Osteocyte (in vitro differentiated cells): ENCODE results near the gene ANGEL2. TPM values are rescaled to one million over a fixed set of nuclear protein-coding genes. Genes with fewer than 3 reads are reported as not detected.

Experiments
- DNase-seq: peaks from one replicate; pipeline ENCODE4 v3.0.0; 2021; ENCODE audit warnings: mixed read lengths; ENCODE audit not compliant: unreplicated experiment; ENCODE audit errors: extremely low spot score
- H3K27ac Mint-ChIP-seq: one replicate; pipeline ENCODE4 v1.8.0; 2021; ENCODE audit warnings: mild to moderate bottlenecking, mixed read lengths; ENCODE audit not compliant: unreplicated experiment
- H3K27me3 Mint-ChIP-seq: one replicate; pipeline ENCODE4 v1.8.0; 2021; ENCODE audit warnings: mixed read lengths; ENCODE audit not compliant: unreplicated experiment
- H3K36me3 Mint-ChIP-seq: one replicate; pipeline ENCODE4 v1.8.0; 2021; ENCODE audit warnings: mixed read lengths; ENCODE audit not compliant: unreplicated experiment
- H3K4me1 Mint-ChIP-seq: one replicate; pipeline ENCODE4 v1.8.0; 2021; ENCODE audit warnings: mixed read lengths; ENCODE audit not compliant: unreplicated experiment
- H3K4me3 Mint-ChIP-seq: one replicate; pipeline ENCODE4 v1.8.0; 2021; ENCODE audit warnings: mild to moderate bottlenecking, moderate library complexity, mixed read lengths; ENCODE audit not compliant: unreplicated experiment
- H3K9me3 Mint-ChIP-seq: one replicate; pipeline ENCODE4 v1.8.0; 2021; ENCODE audit warnings: mixed read lengths; ENCODE audit not compliant: unreplicated experiment
- total RNA-seq: library from RNA; stranded (reverse); gene quantifications from 2 replicates; pipeline ENCODE4 v1.2.1, GENCODE V29; 2021
- TF ChIP-seq, protein P1 (sequence below): fragments of 200-600 bp; sonication (generic); IDR thresholded peaks from 2 replicates; pipeline ENCODE4 v1.5.0; 2021; ENCODE audit warnings: antibody characterized with exemption, mild to moderate bottlenecking, moderate library complexity

ANGEL2 gene
- total RNA-seq, 1 donor from 2014 or later: 34.7 TPM

DNA sequence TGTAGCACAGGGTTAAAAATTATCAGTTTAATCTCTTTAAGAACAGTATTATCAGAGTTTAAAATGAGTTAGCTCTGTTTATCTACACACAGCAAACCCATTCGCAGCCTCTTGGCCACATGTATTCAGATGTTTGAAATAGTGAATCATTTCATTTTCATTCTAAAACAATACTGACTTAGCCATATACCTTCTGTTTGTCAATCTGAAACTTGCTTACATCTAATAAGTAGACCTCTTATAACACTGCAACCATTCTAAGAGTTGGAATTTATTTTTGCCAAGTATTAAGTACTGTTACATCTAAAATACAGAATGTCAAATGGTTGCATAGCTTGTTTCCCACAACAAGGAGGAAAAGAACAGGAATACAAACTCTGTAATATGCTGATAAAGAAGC, 25.4 kb downstream of the ANGEL2 start:
- H3K36me3 Mint-ChIP-seq: peaks cover 23% of the 10 kb centered on the region
- H3K4me1 Mint-ChIP-seq: no peaks in the 10 kb centered on the region
- no peaks in the 10 kb centered on the region for H3K9me3 Mint-ChIP-seq

GRCh38 chr1:212987702-212988322, 27.9 kb downstream of the ANGEL2 start:
- Mint-ChIP-seq H3K9me3 (no peaks in the 10 kb centered on the region), H3K4me3 (no peak overlapping the region), H3K27ac (no peak overlapping the region), H3K36me3 (peaks cover 20% of the 10 kb centered on the region), H3K4me1 (no peaks in the 10 kb centered on the region), H3K27me3 (no peaks in the 10 kb centered on the region)
- TF ChIP-seq, protein P1, sequence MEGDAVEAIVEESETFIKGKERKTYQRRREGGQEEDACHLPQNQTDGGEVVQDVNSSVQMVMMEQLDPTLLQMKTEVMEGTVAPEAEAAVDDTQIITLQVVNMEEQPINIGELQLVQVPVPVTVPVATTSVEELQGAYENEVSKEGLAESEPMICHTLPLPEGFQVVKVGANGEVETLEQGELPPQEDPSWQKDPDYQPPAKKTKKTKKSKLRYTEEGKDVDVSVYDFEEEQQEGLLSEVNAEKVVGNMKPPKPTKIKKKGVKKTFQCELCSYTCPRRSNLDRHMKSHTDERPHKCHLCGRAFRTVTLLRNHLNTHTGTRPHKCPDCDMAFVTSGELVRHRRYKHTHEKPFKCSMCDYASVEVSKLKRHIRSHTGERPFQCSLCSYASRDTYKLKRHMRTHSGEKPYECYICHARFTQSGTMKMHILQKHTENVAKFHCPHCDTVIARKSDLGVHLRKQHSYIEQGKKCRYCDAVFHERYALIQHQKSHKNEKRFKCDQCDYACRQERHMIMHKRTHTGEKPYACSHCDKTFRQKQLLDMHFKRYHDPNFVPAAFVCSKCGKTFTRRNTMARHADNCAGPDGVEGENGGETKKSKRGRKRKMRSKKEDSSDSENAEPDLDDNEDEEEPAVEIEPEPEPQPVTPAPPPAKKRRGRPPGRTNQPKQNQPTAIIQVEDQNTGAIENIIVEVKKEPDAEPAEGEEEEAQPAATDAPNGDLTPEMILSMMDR: no peak
- DNase-seq: no peak

More for the DNA sequence above, 25.4 kb downstream of the ANGEL2 start:
- no peak overlapping the region for H3K27ac Mint-ChIP-seq
- no peak for DNase-seq
- H3K4me3 Mint-ChIP-seq: no peak overlapping the region
- H3K27me3 Mint-ChIP-seq: no peaks in the 10 kb centered on the region
- TF ChIP-seq, protein P1: no peak

- Mint-ChIP-seq H3K27me3 (no peaks in the 10 kb centered on the region), H3K4me1 (peaks cover 3% of the 10 kb centered on the region), H3K36me3 (peaks cover 13% of the 10 kb centered on the region), H3K4me3 (no peak overlapping the region), H3K27ac (no peak overlapping the region), H3K9me3 (no peaks in the 10 kb centered on the region)
- no peak for DNase-seq
- TF ChIP-seq, protein P1: no peak
Measured at GRCh38 chr1:212986551-212986950, 29.1 kb downstream of the ANGEL2 start.

GRCh38 chr1:212984522-212985291, 31.0 kb downstream of the ANGEL2 start:
- TF ChIP-seq, protein P1: no peak
- no peak overlapping the region for H3K4me3 Mint-ChIP-seq
- peaks cover 4% of the 10 kb centered on the region for H3K4me1 Mint-ChIP-seq
- no peaks in the 10 kb centered on the region for H3K27me3 Mint-ChIP-seq
- H3K27ac Mint-ChIP-seq: no peak overlapping the region
- peaks cover 6% of the 10 kb centered on the region for H3K36me3 Mint-ChIP-seq
- no peak for DNase-seq
- H3K9me3 Mint-ChIP-seq: no peaks in the 10 kb centered on the region

- H3K9me3 Mint-ChIP-seq: no peaks in the 10 kb centered on the region
- TF ChIP-seq, protein P1: no peak
- DNase-seq: no peak
- H3K4me3 Mint-ChIP-seq: no peak overlapping the region
- no peak overlapping the region for H3K27ac Mint-ChIP-seq
- no peaks in the 10 kb centered on the region for H3K36me3 Mint-ChIP-seq
- peaks cover 4% of the 10 kb centered on the region for H3K4me1 Mint-ChIP-seq
- H3K27me3 Mint-ChIP-seq: no peaks in the 10 kb centered on the region
Measured at GRCh38 chr1:212983482-212983881, 32.2 kb downstream of the ANGEL2 start.
